ENCODE measurements around the gene PIK3R5. TPM values are rescaled to one million over a fixed set of nuclear protein-coding genes. Genes with fewer than 3 reads are reported as not detected.

Gene PIK3R5
- polyA plus RNA-seq, 3 donors: 32.1 to 127 (median 47.5) TPM

DNA sequence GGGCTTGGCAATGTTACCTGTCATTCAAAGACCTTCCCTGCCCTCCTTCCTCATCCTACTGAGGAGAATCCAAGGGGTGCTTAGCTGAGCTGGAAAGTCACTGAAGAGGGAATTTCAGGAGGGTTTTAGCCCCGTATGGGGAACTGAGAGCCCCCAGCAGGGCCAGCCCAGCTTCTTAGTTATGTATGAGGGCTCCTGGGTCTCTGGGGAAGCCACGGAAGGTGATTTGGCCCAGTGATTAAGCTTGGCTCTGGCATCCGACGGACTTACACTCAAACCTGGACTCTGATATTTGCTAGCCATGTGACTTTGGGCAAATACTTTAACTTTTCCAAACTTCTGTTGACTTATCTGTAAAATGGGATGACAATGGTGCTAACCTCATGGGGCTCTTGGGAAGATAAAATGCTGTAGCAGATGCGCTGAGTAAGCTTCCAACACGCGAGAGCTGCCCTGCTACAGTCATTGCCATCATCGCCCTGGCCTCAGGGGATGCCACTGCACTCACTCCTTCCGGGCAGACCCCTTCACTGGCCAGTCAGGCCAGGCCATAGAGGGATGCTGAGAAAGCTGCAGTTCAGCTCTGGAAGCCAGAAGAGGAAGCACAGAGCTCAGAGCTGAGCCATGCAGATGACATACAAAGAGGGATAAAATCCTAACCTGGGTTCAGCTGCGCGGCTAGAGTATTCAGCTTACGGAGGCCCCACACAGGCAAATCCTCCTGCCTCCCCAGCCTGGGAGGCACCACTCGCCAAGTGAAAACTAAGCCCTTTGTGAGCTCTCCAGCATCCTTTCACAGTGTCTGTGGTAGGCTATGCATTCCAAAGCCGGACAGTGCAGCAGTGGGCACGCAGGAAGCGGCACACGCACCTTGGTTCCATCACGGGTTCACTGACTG lies 53.2 kb downstream of the PIK3R5 start:
- 94% methylated on average over 13 of the region's 18 CpGs for WGBS (ENCODE audit: insufficient coverage)
- intact Hi-C loops (cut with micrococcal nuclease): loop anchor here in 1 of 2 donors (5.0 kb wide), 1 partner anchor 80 kb away; no protein-coding TSS in a partner anchor
- Histone ChIP-seq H3K27me3 (ENCODE audit: control insufficient read depth in 2 of 2, insufficient read depth in 2 of 2, low read length in 2 of 2) (no peaks in the 10 kb centered on the region), H3K27ac (ENCODE audit: low read depth in 1 of 2, low read length in 2 of 2) (peak overlapping the region in 1 of 2 donors; percentile 60), H3K4me1 (ENCODE audit: control insufficient read depth in 1 of 2, insufficient read depth in 2 of 2, low read length in 2 of 2) (peaks cover 18 to 22% of the 10 kb centered on the region in 2 donors), H3K36me3 (replicated peaks in 1 of 2; ENCODE audit: control insufficient read depth in 1 of 2, insufficient read depth in 2 of 2, low read length in 2 of 2) (peaks cover 55 to 74% of the 10 kb centered on the region in 2 donors), H3K4me2 (replicated peaks; ENCODE audit: extremely low read depth, low read length, poor library complexity, severe bottlenecking) (no peak overlapping the region), H3K4me3 (replicated peaks in 1 of 3; ENCODE audit: low read depth in 2 of 3, low read length in 3 of 3) (no peak overlapping the region), H2AFZ (ENCODE audit: insufficient read depth, low read depth, low read length, poor library complexity, severe bottlenecking) (no peak overlapping the region), H3K9ac (ENCODE audit: insufficient read depth, low read length, poor library complexity, severe bottlenecking) (no peak overlapping the region), H4K20me1 (ENCODE audit: insufficient read depth, low read length) (peaks cover 51% of the 10 kb centered on the region), H3K9me3 (replicated peaks in 1 of 2; ENCODE audit: control insufficient read depth in 1 of 2, insufficient read depth in 1 of 2, low read length in 2 of 2) (no peaks in the 10 kb centered on the region), H3K79me2 (ENCODE audit: insufficient read depth, low read length) (peaks cover 66% of the 10 kb centered on the region)
- Mint-ChIP-seq H3K4me3 (no peak overlapping the region), H3K4me1 (peaks cover 30% of the 10 kb centered on the region), H3K9me3 (peaks cover 0 to 2% (median 0%) of the 10 kb centered on the region in 7 donors), H3K27ac (peak overlapping the region in 6 of 7 donors; percentile 9 to 82 (median 78)), H3K27me3 (ENCODE audit: low read depth in 3 of 3) (no peaks in the 10 kb centered on the region), H3K36me3 (peaks cover 84 to 95% of the 10 kb centered on the region in 2 donors)
- TF ChIP-seq CTCF (IDR thresholded peaks at IDR 0.05): no peak
- DNase-seq: peak in 1 of 3 donors; percentile 4

GRCh38 chr17:8910969-8911604 lies 54.4 kb downstream of the PIK3R5 start:
- H3K4me1 Mint-ChIP-seq: peaks cover 20% of the 10 kb centered on the region
- no peak overlapping the region for H3K4me3 ChIP-seq (replicated peaks in 1 of 3; ENCODE audit: low read depth in 2 of 3, low read length in 3 of 3)
- DNase-seq: peak in 1 of 3 donors; percentile 5
- peaks cover 51% of the 10 kb centered on the region for H4K20me1 ChIP-seq (ENCODE audit: insufficient read depth, low read length)
- whole genome bisulfite sequencing (ENCODE audit: insufficient coverage): 98% methylated on average over 18 of the region's 18 CpGs
- no peak overlapping the region for H3K4me2 ChIP-seq (replicated peaks; ENCODE audit: extremely low read depth, low read length, poor library complexity, severe bottlenecking)
- TF ChIP-seq CTCF (IDR thresholded peaks at IDR 0.05): no peak
- no peaks in the 10 kb centered on the region for H3K9me3 ChIP-seq (replicated peaks in 1 of 2; ENCODE audit: control insufficient read depth in 1 of 2, insufficient read depth in 1 of 2, low read length in 2 of 2)
- intact Hi-C loops (cut with micrococcal nuclease): loop anchor here in 1 of 2 donors (5.0 kb wide), 1 partner anchor 81 kb away; no protein-coding TSS in a partner anchor
- H3K36me3 Mint-ChIP-seq: peaks cover 88 to 98% of the 10 kb centered on the region in 2 donors
- H3K27ac ChIP-seq (ENCODE audit: low read depth in 1 of 2, low read length in 2 of 2): peak overlapping the region in 1 of 2 donors; percentile 60
- no peak overlapping the region for H2AFZ ChIP-seq (ENCODE audit: insufficient read depth, low read depth, low read length, poor library complexity, severe bottlenecking)
- H3K36me3 ChIP-seq (replicated peaks in 1 of 2; ENCODE audit: control insufficient read depth in 1 of 2, insufficient read depth in 2 of 2, low read length in 2 of 2): peaks cover 55 to 87% of the 10 kb centered on the region in 2 donors
- peaks cover 0 to 2% (median 0%) of the 10 kb centered on the region in 7 donors for H3K9me3 Mint-ChIP-seq
- H3K4me1 ChIP-seq (ENCODE audit: control insufficient read depth in 1 of 2, insufficient read depth in 2 of 2, low read length in 2 of 2): peaks cover 10 to 12% of the 10 kb centered on the region in 2 donors
- H3K27me3 ChIP-seq (ENCODE audit: control insufficient read depth in 2 of 2, insufficient read depth in 2 of 2, low read length in 2 of 2): no peaks in the 10 kb centered on the region
- peak overlapping the region in 3 of 7 donors; percentile 44 to 79 (median 69) for H3K27ac Mint-ChIP-seq
- no peaks in the 10 kb centered on the region for H3K27me3 Mint-ChIP-seq (ENCODE audit: low read depth in 3 of 3)
- peaks cover 57% of the 10 kb centered on the region for H3K79me2 ChIP-seq (ENCODE audit: insufficient read depth, low read length)
- no peak overlapping the region for H3K4me3 Mint-ChIP-seq
- no peak overlapping the region for H3K9ac ChIP-seq (ENCODE audit: insufficient read depth, low read length, poor library complexity, severe bottlenecking)
